GM06990 (cell line): ENCODE data around the gene ABR.

Source experiments
- DNase-seq: peaks from one replicate; pipeline ENCODE4 v3.0.0-alpha.2; 2011; ENCODE audit not compliant: insufficient read length; ENCODE audit errors: extremely low read depth
- H3K27me3 ChIP-seq: replicated peaks from 2 replicates; pipeline ENCODE4 v1.6.0; 2011; ENCODE audit warnings: low read length; ENCODE audit not compliant: control insufficient read depth, insufficient read depth
- H3K36me3 ChIP-seq: 2 replicates; pipeline ENCODE4 v1.5.1; 2011; ENCODE audit warnings: low read length; ENCODE audit not compliant: control insufficient read depth, insufficient read depth
- H3K4me3 ChIP-seq: replicated peaks from 2 replicates; pipeline ENCODE4 v1.5.1; 2011; ENCODE audit warnings: low read depth, mild to moderate bottlenecking, control low read depth, low read length
- CTCF ChIP-seq: IDR thresholded peaks from 2 replicates; pipeline ENCODE4 v1.5.1; 2011; ENCODE audit warnings: low read length, control low read depth, mild to moderate bottlenecking, inconsistent platforms; ENCODE audit not compliant: insufficient read depth, poor library complexity, severe bottlenecking

ABR gene

GRCh38 chr17:1037238-1037879 lies 142.4 kb downstream of the ABR start:
- Histone ChIP-seq H3K4me3 (no peak overlapping the region), H3K27me3 (no peaks in the 10 kb centered on the region), H3K36me3 (peaks cover 27% of the 10 kb centered on the region)
- TF ChIP-seq CTCF, result no peak
- no peak for DNase-seq

GRCh38 chr17:1036845-1037237 lies 142.9 kb downstream of the ABR start:
- Histone ChIP-seq H3K27me3 (no peaks in the 10 kb centered on the region), H3K4me3 (no peak overlapping the region), H3K36me3 (peaks cover 27% of the 10 kb centered on the region)
- TF ChIP-seq CTCF, result no peak
- DNase-seq, result no peak

- no peak for DNase-seq
- Histone ChIP-seq H3K4me3 (no peak overlapping the region), H3K27me3 (no peaks in the 10 kb centered on the region), H3K36me3 (peaks cover 27% of the 10 kb centered on the region)
- TF ChIP-seq CTCF, result no peak
Observed at GRCh38 chr17:1036171-1036844, 143.5 kb downstream of the ABR start.

- TF ChIP-seq CTCF, result no peak
- Histone ChIP-seq H3K27me3 (no peaks in the 10 kb centered on the region), H3K36me3 (peaks cover 27% of the 10 kb centered on the region), H3K4me3 (no peak overlapping the region)
- DNase-seq, result no peak
Observed at GRCh38 chr17:1035546-1036170, 144.1 kb downstream of the ABR start.

- TF ChIP-seq CTCF, result no peak
- no peak for DNase-seq
- H3K4me3 ChIP-seq, result no peak overlapping the region
- H3K36me3 ChIP-seq, result peaks cover 27% of the 10 kb centered on the region
- H3K27me3 ChIP-seq, result no peaks in the 10 kb centered on the region
Observed at GRCh38 chr17:1034652-1035210, 145.1 kb downstream of the ABR start.
